GM06990 (cell line): ENCODE data around the gene NUBP1.
A peak's percentile ranks its signal among the peaks of the same experiment; 100 is the strongest.

Experiments
- DNase-seq: peaks from one replicate; pipeline ENCODE4 v3.0.0-alpha.2; 2011; ENCODE audit not compliant: insufficient read length; ENCODE audit errors: extremely low read depth
- H3K27me3 ChIP-seq: replicated peaks from 2 replicates; pipeline ENCODE4 v1.6.0; 2011; ENCODE audit warnings: low read length; ENCODE audit not compliant: control insufficient read depth, insufficient read depth
- H3K36me3 ChIP-seq: 2 replicates; pipeline ENCODE4 v1.5.1; 2011; ENCODE audit warnings: low read length; ENCODE audit not compliant: control insufficient read depth, insufficient read depth
- H3K4me3 ChIP-seq: replicated peaks from 2 replicates; pipeline ENCODE4 v1.5.1; 2011; ENCODE audit warnings: low read depth, mild to moderate bottlenecking, control low read depth, low read length
- CTCF ChIP-seq: IDR thresholded peaks from 2 replicates; pipeline ENCODE4 v1.5.1; 2011; ENCODE audit warnings: low read length, control low read depth, mild to moderate bottlenecking, inconsistent platforms; ENCODE audit not compliant: insufficient read depth, poor library complexity, severe bottlenecking

NUBP1 gene

GRCh38 chr16:10728003-10728887 is 15.4 kb upstream of the NUBP1 start:
- H3K36me3 ChIP-seq = no peaks in the 10 kb centered on the region
- no peak for TF ChIP-seq CTCF
- H3K27me3 ChIP-seq = no peaks in the 10 kb centered on the region
- no peak for DNase-seq
- H3K4me3 ChIP-seq = no peak overlapping the region

- H3K4me3 ChIP-seq = no peak overlapping the region
- H3K36me3 ChIP-seq = no peaks in the 10 kb centered on the region
- H3K27me3 ChIP-seq = no peaks in the 10 kb centered on the region
- TF ChIP-seq CTCF = no peak
- no peak for DNase-seq
Observed at GRCh38 chr16:10729104-10730048, 14.3 kb upstream of the NUBP1 start.

- Histone ChIP-seq H3K4me3 (no peak overlapping the region), H3K36me3 (no peaks in the 10 kb centered on the region), H3K27me3 (no peaks in the 10 kb centered on the region)
- no peak for TF ChIP-seq CTCF
- no peak for DNase-seq
Observed at GRCh38 chr16:10731790-10732189, 11.9 kb upstream of the NUBP1 start.

- Histone ChIP-seq H3K36me3 (no peaks in the 10 kb centered on the region), H3K4me3 (peak overlapping the region; percentile 10; the same call in 1 of the 2 replicates), H3K27me3 (no peaks in the 10 kb centered on the region)
- peak; percentile 80 for TF ChIP-seq CTCF
- DNase-seq = peak; percentile 71
Observed at GRCh38 chr16:10737068-10737625, 6.5 kb upstream of the NUBP1 start.

- H3K36me3 ChIP-seq = no peaks in the 10 kb centered on the region
- no peak overlapping the region for H3K4me3 ChIP-seq
- peak; percentile 76 for DNase-seq
- no peaks in the 10 kb centered on the region for H3K27me3 ChIP-seq
- no peak for TF ChIP-seq CTCF
Observed at GRCh38 chr16:10738231-10739077, 5.2 kb upstream of the NUBP1 start.
